Myocyte (in vitro differentiated cells): ENCODE data around the gene ARHGEF17. TPM values are rescaled to one million over a fixed set of nuclear protein-coding genes. Genes with fewer than 3 reads are reported as not detected.
A peak's percentile ranks its signal among the peaks of the same experiment; 100 is the strongest.

Experiments used
- DNase-seq: peaks from one replicate; pipeline ENCODE4 v3.0.0-alpha.2; 2012; ENCODE audit warnings: low read depth
- total RNA-seq: library from RNA; depleted of rRNA; stranded (reverse); fragments of >200 nt; gene quantifications from 2 replicates; pipeline ENCODE4 v1.2.3, GENCODE V29; 2014

Gene ARHGEF17
- total RNA-seq, 1 donor from 2014 or later = 38.0 TPM

DNA sequence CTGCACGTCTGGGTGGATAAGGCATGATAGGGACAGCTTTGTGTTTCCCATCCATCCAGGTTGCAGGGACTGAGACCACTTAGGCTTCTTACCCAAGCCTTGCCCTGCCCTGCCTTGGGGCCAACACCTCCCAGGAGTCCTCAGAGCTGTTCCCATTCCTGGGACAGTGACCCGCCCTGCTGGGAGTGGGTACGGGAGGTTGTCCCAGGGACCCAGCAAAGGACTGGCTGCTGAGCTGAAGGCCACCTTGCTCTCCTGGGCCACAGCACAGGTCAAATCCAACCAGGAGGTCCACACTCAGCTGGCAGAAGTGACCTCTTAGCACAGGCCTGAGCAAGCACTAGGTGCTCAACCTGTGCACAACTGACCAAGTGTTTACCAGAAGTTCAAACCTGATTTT lies 16.9 kb upstream of the ARHGEF17 start:
- no peak for DNase-seq

DNA sequence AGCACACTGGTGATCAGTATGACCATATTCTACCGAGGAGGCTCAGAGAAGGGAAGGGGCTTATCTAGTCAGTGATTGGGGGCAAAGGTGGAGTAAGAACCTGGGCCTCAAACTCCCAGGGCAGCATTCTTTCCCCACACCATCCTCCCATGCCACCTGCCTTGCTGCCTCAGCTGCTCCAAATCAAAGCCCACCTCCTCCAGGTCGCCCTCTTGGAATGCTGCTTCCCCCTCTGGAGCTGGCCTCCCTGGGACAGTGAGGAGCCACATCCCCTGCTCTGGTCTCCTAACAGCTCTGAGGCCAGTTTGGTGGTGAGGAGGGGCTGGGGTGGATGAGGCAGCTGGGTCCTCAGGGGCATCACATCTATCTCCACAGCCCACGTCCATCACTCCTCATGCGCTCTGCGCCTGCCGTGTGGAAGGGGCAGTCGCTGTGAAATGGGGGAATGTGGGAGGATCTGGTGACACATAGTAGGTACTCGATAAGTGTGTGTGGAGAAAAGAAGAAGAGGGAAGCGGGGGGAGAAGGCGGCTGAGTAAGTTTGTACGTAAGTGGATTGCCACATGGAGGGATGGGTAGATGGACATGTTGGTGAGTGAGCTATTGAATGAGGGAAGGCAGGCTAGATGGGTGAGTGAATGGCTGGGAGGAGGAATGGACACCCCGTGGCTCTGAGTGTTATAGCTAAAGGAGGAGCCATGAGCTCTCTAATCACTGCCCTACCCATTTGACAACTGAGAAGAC lies 16.1 kb upstream of the ARHGEF17 start:
- DNase-seq = no peak

DNA sequence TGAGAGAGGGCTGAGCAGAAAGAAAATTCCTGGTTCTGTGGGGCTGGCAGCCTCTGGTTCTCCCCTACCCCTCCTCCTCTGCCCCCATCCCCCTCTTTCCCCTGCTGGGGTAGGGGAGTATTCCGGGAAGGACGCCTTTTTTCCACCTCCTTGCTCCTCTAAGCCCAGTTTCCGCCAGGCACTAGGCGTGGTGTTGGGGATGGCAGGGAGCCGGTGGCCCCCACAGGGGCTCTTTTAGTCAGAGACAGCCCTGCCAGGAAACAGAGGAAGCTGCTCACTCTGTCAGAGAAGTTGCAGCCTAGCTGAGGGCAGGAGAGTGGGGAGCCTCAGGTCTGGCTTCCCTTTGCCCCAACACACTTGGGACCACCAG lies 15.6 kb upstream of the ARHGEF17 start:
- DNase-seq = no peak

DNA sequence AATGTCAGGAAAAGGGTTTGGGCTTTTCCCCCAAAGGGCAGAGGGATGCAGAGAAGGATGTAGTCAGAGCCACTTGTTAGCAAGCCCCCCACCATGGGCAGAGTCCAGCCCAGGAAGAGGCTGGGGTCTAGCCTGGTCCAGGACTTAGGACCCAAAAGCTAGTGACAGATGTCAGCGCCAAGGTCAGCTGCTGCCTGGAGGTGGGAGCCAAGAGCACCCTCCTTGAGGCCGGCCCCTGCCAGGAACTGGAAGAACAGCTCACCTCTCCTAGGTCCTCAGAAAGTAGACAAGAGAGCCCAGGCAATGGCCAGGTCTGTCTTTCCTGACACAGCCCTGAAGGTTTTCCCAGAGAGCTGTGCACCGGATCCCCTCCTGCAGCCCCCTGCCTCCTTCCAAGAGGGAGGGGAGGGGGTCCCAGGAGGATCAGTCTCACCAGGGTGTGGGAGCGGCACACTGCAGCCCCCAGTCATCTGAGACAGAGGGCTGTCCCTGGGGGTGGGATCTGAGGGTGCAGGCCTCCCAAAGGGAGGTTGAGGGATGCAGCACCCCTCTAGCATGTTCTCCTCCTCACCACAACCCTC lies 14.6 kb upstream of the ARHGEF17 start:
- DNase-seq = no peak

DNA sequence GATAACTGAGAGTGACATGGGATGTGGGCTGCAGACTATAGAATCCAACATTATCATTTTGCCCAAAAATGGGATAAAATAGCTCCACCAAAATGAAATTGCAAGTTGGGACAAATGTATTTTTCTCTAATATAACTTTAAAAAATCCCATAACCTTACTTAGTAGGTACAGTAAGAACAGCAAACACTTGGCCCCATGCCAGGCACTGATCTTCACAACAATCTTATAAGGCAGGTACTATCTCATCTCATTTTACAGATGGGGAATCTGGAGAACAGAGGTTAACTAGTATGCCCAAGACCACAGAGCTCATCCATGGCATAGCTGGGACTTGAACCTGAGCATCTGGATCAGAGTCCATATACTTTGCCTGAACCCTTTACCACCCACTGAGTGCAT lies 13.5 kb upstream of the ARHGEF17 start:
- no peak for DNase-seq

DNA sequence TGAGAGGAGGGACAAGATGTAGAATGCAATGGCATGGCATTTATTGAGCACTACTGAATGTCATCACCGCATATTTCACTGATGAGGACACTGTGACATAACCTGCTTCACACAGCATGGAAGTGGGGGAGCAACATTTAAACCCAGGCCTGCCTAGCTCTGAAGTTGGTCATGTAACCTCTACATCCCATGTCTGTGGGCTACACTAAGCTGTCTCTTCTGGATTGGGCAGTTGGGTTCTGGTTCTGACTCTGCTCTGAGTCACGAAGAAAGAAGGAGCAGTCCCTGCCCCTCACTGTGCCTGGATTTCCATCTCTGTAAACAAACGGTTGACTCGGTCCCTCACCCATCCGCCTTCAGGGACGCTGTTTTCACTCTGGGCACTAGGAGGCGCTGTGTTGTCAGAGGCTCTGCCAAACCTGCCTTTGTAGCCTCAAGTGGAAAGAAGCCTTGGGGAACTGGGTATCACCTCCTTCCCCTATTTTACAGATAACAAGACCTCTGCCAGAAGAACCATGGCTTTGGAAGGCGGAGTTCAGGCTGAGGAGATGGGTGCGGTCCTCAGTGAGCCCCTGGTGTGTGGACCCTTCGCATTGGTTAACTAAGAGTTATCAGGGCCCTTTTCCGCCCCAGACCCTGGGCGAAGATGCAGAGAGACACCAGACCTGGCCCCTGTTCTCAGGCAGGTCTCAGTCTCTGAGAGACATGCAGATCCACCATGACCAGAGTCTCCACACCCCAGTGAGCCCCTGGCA lies 12.7 kb upstream of the ARHGEF17 start:
- peak; percentile 82 for DNase-seq

DNA sequence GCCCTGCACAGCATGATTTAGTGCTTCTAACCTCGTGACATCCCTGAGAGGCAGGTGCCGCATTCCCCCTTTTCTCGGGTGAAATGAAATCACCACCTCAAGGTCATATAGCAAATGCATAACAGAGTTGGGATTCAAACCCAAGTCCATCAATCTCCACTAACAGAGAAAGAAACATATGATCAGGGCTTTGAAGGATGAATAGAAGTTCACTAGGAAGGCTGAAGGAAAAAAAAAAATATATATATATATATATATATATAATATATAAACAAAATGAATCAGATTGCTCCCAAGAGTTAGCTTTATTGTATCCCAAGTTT lies 12.1 kb upstream of the ARHGEF17 start:
- DNase-seq = no peak

DNA sequence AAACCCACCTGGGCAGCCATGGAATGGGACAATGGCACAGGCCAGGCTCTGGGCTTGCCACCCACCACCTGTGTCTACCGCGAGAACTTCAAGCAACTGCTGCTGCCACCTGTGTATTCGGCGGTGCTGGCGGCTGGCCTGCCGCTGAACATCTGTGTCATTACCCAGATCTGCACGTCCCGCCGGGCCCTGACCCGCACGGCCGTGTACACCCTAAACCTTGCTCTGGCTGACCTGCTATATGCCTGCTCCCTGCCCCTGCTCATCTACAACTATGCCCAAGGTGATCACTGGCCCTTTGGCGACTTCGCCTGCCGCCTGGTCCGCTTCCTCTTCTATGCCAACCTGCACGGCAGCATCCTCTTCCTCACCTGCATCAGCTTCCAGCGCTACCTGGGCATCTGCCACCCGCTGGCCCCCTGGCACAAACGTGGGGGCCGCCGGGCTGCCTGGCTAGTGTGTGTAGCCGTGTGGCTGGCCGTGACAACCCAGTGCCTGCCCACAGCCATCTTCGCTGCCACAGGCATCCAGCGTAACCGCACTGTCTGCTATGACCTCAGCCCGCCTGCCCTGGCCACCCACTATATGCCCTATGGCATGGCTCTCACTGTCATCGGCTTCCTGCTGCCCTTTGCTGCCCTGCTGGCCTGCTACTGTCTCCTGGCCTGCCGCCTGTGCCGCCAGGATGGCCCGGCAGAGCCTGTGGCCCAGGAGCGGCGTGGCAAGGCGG lies 11.4 kb upstream of the ARHGEF17 start:
- DNase-seq = no peak

DNA sequence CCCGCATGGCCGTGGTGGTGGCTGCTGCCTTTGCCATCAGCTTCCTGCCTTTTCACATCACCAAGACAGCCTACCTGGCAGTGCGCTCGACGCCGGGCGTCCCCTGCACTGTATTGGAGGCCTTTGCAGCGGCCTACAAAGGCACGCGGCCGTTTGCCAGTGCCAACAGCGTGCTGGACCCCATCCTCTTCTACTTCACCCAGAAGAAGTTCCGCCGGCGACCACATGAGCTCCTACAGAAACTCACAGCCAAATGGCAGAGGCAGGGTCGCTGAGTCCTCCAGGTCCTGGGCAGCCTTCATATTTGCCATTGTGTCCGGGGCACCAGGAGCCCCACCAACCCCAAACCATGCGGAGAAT lies 10.9 kb upstream of the ARHGEF17 start:
- no peak for DNase-seq

DNA sequence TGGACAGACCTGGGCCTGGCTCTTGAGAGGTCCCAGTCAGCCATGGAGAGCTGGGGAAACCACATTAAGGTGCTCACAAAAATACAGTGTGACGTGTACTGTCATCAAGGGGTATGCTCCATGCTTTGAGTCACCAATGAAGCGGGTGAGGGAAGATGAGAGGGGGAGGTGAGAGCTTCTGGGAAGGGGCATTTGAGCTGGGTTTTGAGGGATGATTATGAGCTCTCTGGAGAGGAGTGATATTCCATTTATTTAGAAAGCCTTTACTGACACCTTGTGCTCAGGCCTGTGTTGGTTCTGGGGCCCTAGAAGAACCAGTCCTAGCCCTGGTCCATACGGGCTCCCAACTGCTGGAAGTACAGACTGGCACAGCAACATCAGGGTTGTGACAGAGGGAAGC lies 10.4 kb upstream of the ARHGEF17 start:
- no peak for DNase-seq

DNA sequence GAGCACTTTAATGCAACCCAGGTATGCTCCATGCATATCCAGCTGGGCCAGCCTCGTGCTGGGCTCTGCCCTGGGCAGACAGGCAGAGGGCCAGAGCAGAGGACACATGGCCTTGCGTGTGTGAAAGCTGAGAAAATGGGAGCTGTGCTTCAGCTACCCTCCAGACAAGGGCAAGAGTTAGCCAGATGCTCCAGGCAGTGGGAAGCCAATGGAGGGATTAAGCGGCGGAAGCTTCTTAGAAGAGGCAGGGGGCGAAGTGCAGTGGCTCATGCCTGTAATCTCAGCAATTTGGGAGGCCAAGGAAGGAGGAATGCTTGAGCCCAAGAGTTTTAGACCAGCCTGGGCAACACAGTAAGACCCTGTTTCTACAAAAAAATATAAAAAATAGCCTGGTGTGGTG lies 9.8 kb upstream of the ARHGEF17 start:
- DNase-seq = no peak

DNA sequence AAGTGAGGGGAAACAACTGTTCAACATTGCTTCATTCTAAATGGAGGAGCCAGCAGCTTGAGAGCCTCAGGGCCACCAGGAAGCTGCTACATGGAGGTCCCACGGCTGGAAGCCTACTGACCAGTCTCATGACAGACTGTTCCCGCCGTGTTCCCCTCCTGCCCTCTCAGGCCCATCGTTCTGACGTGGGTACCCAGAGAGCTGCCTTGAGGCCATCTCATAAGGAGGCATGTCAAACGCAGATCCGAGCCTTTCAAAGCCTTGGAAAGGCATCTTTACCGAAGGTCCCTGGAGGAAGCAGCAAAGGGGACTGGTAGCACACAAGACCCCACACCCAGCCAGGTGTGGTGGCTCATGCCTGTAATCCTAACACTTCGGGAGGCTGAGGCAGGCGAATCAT lies 8.3 kb upstream of the ARHGEF17 start:
- DNase-seq = no peak

DNA sequence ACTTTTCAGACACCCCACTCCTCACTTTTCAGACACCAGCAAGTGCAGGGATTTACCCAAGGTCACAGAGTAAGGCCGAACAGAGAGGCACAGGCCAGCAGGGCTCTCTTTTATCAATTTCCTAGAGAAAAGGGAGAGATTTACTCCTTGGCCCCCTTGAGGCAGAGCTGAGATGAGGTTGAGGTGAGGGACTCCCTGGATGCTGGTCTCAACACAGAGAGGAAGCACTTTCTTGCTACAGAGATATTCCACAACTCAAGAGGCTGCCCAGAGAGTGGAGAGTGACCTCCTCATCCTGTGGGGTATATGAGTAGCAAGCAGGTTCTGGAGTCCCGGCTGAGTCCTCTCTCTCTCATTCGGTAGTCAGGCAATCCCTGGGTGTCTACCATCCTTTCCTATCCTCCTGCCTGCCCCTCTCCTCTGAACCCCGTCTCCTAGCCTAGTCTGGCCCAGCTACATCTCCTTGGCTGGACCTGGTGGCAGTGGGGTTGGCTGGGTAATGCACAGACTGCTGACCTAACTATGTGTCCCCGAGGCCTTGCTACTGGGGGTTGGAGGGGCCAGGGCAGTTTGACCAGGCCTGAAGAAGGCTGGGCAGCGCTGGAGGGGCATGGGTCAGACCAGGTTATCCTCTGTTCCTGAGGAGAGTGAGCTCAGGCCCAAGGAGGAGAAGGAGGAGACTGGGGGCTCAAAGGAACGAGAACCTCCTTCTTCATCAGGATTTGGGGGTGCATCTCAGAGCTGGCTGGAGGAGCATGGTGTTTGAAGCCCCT lies 1.8 kb upstream of the ARHGEF17 start:
- DNase-seq = no peak

DNA sequence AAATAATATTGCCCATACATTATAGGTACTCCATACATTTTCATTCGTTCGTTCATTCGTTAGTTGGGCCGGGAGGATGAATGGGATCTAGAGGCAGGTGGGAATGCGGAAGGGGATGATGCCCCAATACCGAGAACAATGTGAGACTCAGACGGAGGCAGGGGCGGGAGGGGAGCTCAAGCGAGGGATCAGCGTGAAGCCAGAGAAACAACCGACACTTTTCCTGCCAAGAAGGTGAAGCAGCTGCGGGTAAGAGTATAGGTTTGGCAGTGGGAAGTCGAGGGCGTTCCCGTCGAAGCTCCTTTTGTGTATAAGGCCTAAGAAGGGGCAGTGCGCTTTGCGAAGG lies 1.1 kb upstream of the ARHGEF17 start:
- DNase-seq = no peak

DNA sequence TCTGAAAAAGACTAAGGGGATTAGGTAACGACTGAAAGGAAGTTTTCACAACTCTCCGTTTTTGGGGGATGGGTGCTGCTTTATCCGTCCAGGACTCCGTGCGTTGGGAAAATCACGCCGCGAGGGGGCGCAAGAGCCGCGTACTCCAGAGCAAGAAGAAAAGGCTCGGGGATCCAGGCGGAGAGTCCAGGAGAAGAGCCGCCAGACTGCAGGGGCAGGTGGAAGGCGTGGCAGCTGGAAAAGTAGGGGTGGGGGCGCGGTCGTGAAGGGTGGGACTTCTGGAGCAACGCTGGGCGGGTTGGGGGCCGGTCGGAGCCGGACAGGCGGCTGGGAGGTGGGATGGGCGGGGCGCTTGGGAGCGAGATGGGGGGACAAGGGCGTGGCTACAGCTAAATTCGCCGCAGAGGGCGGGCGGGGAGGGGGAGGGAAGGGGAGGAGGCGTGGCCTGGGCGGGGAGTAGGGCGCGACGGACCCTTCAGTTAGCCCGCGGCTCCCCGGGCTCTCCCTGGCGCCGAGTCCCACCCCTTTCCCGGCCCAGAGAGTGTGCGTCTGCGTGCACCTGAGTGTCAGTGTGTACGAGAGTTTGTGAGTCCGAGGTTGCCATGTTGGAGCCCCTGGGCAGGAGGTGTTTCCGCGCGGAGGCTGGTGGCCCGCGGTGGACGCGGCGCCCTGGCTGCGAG lies 613 bp upstream of the ARHGEF17 start:
- DNase-seq = peak; percentile 98

DNA sequence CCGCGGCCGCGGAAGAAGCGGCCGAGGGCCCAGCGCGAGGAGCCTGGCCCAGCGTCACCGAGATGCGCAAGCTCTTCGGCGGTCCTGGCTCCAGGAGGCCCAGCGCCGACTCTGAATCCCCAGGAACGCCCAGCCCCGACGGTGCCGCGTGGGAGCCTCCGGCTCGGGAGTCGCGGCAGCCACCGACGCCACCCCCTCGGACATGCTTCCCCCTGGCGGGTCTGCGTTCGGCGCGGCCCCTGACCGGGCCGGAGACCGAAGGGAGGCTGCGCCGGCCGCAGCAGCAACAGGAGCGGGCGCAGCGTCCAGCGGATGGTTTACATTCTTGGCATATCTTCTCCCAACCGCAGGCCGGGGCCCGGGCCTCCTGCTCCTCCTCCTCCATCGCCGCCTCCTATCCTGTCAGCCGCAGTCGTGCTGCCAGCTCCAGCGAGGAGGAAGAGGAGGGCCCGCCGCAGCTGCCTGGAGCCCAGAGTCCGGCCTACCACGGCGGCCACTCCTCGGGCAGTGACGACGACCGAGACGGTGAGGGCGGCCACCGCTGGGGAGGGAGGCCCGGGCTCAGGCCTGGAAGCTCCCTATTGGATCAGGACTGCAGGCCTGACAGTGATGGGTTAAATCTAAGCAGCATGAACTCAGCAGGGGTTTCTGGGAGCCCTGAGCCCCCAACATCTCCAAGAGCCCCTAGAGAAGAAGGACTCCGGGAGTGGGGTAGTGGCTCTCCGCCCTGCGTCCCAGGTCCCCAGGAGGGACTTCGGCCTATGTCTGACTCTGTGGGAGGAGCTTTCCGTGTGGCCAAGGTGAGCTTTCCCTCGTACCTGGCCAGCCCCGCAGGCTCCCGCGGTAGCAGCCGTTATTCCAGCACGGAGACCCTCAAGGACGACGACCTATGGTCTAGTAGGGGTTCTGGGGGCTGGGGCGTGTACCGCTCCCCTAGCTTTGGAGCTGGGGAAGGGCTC lies 1.2 kb downstream of the ARHGEF17 start:
- DNase-seq = peak; percentile 97

DNA sequence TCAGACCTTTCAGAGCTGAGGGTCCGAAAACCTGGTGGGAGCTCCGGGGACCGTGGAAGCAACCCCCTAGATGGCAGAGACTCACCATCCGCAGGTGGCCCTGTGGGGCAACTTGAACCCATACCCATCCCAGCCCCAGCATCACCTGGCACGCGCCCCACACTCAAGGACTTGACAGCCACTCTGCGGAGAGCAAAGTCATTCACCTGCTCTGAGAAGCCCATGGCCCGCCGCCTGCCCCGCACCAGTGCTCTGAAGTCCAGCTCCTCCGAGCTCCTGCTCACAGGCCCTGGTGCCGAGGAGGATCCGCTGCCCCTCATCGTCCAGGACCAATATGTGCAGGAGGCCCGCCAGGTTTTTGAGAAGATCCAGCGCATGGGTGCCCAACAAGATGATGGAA lies 2.0 kb downstream of the ARHGEF17 start:
- DNase-seq = no peak

DNA sequence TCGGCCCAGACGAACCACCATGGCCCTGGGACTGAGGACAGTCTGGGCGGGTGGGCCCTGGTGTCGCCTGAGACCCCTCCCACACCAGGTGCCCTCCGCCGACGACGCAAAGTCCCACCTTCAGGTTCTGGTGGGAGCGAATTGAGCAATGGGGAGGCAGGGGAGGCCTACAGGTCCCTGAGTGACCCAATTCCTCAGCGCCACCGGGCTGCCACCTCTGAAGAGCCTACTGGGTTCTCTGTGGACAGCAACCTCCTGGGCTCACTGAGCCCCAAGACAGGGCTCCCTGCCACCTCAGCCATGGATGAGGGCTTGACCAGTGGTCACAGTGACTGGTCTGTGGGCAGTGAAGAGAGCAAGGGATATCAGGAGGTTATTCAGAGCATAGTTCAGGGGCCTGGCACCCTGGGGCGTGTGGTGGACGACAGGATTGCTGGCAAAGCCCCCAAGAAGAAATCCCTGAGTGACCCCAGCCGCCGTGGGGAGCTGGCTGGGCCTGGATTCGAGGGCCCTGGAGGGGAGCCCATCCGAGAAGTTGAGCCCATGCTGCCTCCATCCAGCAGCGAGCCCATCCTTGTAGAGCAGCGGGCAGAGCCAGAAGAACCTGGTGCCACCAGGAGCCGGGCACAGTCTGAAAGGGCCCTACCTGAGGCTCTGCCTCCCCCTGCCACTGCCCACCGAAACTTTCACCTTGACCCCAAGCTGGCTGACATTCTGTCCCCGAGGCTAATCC lies 2.8 kb downstream of the ARHGEF17 start:
- no peak for DNase-seq

DNA sequence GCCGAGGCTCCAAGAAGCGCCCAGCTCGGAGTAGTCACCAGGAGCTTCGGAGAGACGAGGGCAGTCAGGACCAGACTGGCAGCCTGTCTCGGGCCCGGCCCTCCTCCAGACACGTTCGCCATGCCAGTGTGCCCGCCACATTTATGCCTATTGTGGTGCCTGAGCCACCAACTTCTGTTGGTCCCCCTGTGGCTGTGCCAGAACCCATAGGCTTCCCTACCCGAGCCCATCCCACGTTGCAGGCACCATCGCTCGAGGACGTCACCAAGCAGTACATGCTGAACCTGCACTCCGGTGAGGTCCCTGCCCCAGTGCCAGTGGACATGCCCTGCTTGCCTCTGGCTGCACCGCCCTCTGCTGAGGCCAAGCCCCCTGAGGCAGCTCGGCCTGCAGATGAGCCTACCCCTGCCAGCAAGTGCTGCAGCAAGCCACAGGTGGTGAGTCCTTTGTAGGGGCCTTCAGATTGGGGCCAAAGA lies 3.4 kb downstream of the ARHGEF17 start:
- DNase-seq = no peak
